ENCODE results near the gene DNAJC5.
"Not testable (repeated sequence)": the region's sequence is repeated elsewhere in the genome, so short reads cannot be mapped to it uniquely, and the experiment has no call there.

DNAJC5 gene

DNA sequence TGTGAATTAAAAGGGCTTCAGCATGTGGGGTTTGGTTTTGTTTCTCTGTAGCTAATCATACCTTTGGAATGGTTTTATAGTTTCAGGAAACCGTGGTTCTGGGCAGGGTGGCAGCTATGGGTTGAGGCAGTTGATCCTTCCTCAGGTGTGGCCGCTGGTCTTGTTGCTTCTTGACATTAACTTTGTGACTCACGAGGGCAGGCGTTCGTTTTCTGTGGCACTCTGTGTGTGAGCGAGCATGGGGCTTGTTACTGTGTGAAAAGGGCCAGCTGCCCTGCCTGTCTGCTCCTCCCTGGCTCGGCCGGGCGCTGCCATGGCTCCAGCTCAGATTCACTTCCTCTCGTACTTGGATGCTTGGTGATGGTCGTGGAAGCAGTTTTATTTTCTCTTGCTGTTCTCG, 16.2 kb downstream of the DNAJC5 start:
- no peak for DNase-seq (ENCODE audit: low read depth)

DNA sequence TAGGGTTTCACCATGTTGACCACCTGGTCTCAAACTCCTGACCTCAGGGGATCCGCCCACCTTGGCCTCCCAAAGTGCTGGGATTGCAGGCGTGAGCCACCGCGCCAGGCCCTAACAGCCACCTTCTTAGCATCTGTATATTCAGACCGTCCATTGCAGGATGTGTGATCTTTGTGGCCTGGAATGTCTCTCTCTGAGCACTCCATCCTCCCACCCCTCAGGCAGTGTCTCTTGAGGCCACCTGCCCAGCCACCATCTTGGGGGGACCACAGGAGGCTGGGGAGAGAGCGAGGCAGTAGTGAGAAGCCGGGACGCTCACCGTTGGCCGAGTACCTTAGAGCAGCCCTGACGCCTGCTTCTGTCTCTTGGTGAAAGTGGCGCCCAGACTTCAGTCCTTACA, 18.8 kb downstream of the DNAJC5 start:
- DNase-seq (ENCODE audit: low read depth) = no peak

DNA sequence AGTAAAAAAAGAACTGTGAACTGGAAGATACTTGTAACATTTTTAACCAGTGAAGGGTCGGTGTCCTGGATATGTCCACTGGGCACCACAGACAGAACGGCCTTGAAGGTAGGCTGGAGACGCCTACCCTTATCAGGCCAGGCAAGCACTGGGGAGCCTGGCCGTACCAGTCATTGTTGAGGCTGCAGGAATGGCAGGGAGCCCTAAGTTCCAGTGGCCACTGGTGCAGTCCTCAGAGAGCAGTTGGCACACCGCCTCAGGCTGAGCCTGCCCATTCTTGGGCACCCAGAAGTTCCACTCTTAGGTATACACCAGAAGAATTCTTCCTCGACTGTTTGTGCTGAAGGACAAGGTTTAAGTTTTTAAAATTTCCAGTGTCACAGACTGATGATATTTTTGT, 20.5 kb downstream of the DNAJC5 start:
- no peak for DNase-seq (ENCODE audit: low read depth)

DNA sequence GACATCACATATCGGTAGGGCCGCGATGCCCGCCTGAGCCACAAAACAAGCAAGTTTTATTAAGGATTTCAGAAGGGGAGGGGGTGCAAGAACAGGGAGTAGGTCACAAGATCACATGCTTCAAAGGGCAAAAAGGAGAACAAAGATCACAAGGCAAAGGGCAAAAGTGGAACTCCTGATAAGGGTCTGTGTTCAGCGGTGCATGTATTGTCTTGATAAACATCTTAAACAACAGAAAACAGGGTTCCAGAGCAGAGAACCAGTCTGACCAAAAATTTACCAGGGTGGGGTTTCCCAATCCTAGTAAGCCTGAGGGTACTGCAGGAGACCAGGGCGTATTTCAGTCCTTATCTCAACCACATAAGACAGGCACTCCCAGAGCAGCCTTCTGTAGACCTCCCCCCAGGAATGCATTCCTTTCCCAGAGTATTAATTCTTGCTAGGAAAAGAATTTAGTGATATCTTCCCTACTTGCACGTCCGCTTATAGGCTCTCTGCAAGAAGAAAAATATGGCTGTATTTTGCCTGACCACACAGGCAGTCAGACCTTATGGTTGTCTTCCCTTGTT, 21.5 kb downstream of the DNAJC5 start:
- DNase-seq (ENCODE audit: low read depth) = not testable (repeated sequence)

DNA sequence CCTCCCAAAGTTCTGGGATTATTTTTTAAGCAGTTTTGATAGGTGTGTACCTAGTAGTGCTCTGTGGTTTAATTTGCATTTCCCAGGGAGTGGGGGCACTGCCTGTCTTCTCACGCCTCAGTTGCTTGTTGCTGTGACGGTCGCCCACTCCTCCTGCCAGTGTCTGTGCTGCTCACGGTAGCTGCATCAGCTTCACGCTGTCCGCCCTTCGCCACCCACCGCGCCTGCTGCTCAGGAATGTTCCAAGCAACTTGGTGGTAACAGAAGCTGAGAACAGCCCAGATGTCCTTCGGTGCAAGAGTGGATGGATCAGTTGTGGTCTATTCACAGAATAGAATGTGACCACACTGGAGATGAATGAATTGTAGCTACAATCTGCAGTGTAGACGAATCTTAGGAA, 22.9 kb downstream of the DNAJC5 start:
- no peak for DNase-seq (ENCODE audit: low read depth)

DNA sequence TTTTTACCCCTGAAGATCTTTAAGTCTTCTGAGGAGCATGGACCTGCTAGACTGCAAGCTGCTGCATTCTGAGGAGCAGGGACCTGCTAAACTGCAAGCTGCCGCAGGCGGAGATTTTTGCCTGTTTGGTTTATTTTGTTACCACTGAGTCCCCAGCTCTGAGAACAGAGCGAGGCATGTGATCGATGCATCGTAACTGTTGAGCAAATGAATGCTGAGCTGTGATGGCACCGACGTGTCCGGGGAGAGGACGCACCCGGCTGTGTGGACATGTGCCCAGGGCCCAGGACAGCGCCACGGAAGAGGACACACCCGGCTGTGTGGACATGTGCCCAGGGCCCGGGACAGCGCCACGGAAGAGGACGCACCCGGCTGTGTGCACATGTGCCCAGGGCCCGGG, 24.2 kb downstream of the DNAJC5 start:
- no peak for DNase-seq (ENCODE audit: low read depth)

DNA sequence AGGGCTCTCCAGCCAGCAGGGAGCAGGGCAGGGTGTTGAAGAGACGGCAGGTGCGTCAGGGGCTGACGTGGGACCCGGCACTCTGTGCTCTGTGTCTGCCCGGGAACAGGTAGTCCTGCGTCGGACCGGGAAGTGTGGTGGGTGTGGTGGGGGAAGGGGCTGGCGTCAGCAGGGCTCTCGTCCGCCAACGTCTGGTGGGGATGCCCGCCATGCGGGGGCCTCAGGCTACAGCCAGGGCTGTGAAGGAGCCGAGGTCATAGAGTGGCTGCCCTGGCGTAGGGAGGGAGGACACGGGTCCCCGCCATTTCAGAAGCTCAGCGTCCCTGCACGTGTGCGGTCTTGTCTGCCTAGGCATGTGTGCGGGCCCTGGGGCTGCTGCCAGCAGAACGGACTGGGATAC, 25.3 kb downstream of the DNAJC5 start:
- no peak for DNase-seq (ENCODE audit: low read depth)

DNA sequence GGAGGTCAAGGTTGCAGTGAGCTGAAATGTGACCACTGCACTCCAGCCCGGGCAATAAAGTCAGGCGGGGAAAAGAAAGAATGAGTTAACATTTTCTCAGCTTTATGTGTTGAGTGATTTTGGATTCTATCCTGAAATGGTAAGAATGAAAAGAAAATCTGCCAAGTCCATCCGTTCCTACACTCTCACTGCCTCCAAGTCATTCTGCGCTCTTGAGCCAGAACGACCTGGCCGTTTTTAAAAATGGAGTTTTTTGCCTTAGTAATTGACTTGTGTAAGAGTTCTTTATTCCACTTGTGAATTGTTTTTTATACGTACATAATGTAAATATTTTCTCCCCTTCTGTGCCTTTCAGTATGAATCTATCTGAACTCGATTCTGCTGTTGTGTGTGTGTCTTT, 28.7 kb downstream of the DNAJC5 start:
- DNase-seq (ENCODE audit: low read depth) = no peak

DNA sequence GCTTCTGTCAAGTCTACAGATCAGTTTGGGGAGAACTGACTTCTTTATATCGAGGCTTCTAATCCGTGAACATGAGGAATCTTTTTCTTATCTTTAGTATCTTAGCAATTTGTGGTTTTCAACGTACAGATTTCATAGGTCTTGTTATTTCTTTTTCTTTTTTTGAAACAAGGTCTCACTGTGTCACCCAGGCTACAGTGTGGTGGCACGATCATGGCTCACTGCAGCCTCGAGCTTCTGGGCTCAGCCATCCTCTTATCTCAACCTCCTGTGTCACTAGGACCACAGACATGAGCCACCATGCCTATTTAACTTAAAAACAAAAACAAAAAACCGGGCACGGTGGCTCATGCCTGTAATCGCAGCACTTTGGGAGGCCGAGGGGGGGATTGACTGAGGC, 29.3 kb downstream of the DNAJC5 start:
- no peak for DNase-seq (ENCODE audit: low read depth)

DNA sequence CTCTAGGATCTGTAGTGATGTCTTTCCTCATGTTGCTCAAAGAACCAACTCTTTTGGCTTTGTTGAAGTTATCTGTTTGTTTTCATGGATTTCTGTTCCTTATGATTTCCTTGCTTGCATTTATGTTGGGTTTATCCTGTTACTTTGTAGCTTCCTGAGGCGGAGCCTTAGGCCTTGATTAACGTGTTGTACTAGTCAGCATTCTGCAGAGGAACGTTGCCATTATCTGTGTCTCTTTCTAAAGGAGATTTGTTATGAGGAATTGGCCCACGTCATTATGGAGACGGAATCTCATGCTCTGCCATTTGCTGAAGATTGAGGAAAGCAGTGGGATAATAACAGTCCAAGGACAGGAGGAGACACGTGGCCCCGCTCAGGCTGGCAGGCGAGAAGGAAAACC, 31.4 kb downstream of the DNAJC5 start:
- DNase-seq (ENCODE audit: low read depth) = no peak

DNA sequence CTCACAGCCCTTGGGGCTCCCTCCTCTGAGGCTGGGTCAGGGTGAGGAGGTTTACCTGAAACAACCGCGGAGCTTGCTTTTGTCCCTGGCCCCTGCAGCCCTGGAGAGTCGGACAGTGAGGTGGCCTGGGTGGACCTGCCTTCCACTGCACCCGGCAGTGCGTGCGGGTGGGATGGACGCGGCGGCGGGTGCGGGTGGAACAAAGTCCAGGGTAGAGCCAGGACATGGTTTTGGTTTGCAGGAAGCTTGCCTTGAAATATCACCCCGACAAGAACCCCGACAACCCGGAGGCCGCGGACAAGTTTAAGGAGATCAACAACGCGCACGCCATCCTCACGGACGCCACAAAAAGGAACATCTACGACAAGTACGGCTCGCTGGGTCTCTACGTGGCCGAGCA, 34.1 kb downstream of the DNAJC5 start:
- no peak for DNase-seq (ENCODE audit: low read depth)

DNA sequence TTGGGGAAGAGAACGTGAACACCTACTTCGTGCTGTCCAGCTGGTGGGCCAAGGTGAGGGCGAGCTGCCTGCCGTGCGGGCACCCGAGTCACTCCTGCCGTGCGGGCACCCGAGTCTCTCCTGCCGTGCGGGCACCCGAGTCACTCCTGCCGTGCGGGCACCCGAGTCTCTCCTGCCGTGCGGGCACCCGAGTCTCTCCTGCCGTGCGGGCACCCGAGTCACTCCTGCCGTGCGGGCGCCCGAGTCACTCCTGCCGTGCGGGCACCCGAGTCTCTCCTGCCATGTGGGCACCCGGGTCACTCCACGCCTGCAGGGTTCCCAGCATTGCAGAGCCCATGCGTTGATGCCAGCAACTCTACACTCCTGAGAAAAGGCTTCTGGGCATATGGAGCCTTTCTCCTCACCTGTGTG, 34.6 kb downstream of the DNAJC5 start:
- not testable (repeated sequence) for DNase-seq (ENCODE audit: low read depth)

DNA sequence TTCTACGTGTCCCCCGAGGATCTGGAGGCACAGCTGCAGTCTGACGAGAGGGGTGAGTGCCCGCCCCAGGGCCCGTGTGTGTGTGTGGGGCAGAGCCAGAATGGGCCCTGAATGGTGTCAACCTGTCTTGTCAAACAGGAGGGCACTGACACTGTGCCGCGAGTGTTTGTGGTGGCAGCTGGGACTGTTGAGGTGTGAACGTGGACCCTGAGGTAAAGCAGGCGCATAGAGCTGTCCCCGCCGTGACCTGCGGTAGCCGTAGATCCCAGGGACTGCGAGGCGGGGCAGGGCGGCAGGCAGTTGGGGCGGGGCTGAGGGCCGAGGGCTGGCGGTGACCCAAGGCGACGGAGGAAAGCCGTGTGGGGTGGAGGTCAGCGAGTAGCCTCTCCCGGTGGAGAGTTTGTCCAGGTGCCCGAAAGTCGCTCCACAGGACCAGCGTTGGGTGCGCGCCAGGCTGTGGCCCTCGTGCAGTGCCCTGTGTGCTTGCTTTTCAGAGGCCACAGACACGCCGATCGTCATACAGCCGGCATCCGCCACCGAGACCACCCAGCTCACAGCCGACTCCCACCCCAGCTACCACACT, 36.1 kb downstream of the DNAJC5 start:
- DNase-seq (ENCODE audit: low read depth) = no peak

DNA sequence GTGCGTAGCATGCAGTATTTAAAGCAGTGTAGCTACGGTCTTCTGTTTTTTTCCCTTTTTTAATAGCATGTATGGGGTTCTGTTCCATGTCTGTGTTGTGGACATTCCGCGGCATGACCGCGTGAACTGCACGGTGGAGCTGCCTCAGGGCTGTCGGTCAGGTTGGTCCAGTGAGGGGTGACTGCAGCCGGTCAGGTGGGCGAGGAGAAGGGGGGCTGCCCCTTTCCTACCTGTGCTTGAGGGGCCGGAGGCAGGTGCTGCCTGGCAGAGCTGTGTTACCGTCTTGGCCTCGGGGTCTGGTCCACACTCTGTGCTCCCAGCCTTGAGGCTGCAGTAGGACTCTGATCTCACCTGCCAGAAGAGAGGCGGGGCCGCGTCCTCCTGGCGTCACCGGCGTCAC, 36.8 kb downstream of the DNAJC5 start:
- DNase-seq (ENCODE audit: low read depth) = no peak

DNA sequence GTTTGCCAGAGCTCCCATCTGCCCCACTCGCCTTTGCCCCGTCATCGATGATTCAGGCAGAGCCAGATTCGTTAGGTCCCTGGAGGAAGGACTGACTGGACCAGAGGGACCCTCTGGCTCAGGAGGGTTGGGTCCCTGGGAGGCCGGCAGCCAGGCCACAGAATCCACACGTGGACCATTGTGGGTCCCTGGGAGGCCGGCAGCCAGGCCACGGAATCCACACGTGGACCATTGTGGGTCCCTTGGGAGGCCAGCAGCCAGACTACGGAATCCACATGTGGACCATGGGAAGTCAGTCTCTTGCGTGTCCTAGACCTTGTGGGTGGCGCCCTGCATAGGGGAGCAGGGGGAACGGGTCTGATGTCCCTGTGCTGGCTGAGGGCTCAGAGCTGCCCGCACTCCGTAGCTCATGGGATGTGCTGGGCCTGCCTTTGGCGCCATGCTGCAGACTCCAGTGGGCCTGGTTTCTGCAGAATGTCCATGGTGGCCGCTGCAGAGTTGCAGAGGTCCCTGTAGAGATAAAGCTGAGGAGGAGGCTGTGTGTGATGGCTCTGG, 37.8 kb downstream of the DNAJC5 start:
- DNase-seq (ENCODE audit: low read depth) = no peak

DNA sequence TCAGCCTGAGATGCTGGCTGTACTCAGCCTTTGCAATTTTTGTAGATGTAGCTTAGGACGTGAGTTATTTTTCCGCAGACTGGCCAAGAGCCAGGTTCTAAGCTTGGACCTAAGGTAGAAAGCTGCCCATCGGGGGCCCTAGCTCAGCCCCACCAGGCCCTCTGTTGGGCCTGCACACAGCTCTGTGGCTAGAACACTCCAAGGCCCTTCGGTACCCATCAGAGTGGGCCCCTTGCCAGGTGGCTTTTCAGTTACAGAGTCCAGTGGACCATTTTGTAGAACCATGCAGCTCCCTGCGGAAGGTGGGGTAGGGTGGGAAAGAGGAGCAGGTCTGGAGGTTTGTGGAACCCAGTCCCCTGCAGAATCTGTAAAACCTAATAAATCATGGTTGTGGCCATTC, 38.7 kb downstream of the DNAJC5 start:
- no peak for DNase-seq (ENCODE audit: low read depth)

DNA sequence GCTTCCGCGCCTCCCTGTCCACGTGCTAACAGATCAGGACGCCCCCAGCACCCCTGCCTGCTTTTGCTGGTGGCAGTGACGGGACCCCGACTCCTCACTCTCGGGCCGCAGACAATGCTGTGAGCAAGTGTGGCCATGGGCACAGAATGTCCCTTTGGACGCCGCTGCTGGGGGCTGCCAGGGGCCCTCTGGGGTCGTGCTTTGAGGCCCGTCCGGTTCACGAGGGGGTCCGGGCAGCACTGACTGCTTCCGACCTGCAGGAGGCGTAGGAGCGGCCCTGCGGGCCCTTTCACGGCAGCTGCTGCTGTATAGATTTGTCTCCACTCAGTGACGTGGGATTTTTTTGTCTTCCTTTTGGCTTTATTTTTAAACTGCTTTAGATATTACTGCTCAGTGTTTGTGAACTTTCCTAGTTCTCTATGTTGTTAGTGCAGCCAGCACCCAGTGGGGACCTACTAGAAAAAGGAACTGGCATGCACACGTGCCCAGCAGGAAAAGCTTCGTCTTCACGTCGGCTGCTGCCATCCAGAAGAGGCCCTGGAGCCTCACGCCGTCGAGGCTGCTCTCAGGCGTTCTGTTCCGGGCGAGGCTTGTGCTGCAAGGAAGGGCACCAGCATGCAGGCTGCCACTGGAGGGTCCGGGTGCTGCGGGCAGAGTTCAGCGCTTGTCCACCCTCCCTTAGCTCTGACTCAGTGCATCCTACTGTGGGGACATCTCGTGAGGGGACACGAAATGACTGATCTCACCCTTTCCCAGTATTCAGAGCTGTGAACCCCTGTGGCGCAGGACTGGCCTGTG, 39.5 kb downstream of the DNAJC5 start:
- DNase-seq (ENCODE audit: low read depth) = no peak

DNA sequence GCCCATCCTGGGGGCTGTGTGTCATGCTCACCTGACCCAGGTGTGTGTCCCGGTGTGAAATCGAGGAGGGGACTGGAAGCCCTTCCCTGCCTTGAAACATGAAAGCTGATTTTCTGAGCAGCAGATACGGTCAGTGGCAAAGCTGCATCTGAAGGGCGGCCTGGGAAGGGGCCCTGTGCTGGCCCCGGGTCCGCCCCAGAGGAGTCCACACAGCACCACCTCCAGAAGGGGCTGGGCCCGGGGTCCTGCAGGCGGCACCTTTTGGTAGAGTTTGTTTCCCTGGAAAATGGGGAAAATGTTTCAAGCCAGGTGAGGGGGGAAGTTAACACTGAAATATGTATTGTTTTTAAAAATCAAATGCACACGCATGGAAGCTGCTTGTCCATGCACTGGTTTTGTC, 40.5 kb downstream of the DNAJC5 start:
- DNase-seq (ENCODE audit: low read depth) = no peak

DNA sequence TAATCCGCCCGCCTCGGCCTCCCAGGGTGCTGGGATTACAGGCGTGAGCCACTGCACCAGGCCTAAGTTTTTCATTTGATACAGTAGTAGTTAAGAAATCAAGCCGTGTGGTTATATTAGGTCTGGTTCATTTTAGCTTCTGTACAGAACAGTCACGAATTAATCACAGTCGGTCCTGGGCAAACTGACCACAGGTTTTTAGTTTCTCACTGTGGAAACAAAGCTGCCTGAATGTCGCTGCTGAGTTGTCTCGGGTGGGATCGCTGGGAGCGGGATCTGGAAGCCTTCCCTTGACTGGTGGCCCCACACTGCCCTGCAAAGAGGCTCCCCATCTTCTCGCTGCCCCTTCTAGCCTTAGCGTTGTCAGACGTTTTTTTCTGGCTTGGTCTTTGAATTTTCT, 42.7 kb downstream of the DNAJC5 start:
- DNase-seq (ENCODE audit: low read depth) = no peak

DNA sequence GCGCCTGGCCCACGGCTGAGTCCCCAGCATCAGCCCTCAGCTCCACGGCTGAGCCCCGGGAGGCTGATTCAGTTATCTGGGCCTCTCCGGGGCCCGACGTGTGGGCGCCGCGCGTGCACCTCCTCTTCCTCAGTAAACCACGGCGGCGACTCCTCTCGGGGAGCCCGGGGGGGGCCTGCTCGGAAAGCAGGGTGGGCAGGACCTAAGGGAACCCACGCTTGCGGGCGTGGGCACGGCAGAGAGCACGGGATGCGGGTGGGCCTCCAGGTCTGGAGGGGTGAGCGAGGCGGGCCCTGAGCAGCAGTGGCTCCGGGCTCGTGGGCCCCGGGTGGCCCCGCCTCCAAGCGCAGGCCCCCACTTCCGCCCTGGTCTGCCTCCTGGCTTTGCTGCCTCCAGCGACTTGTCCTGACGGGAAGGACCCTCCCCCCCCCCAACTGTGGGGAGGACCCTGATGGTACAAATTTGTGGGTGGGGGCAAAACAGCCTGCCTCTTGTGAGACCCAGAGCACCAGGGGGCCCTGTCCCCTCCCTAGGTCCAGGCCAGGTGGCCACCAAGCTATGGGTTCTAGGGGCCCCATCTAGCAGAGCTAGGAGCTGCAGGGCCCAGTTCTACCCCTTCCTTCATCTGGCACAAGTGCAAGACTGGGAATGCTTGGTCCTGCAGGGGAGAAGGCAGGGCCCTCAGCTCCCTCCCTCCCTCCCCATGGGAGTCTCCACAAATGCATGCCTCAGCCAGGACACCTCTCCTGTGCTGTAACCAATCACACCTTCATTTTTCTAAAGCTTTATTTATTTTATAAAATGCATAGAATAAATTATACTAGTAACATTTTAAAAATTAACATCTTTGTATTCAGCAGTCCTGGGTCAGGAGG, 44.4 kb downstream of the DNAJC5 start:
- DNase-seq (ENCODE audit: low read depth) = no peak

DNA sequence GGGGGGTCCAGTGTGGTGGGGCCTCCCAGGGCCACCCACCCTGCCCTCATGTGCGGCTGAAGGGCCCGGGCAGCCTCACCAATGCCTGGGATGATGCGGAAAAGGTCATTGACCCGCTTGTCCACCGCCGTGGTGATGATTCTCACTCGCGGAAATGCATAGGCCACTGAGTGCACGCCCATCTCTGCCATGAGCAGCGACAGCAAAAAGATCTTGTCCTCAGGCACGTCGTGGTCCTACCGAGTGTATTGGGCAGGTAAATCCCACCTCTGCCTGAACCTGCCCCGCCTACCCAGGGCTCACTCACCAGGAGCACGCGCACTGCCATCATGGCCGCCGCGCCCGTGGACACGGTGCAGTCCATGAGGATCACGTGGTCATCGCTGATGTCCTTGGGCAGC, 45.1 kb downstream of the DNAJC5 start:
- DNase-seq (ENCODE audit: low read depth) = no peak

DNA sequence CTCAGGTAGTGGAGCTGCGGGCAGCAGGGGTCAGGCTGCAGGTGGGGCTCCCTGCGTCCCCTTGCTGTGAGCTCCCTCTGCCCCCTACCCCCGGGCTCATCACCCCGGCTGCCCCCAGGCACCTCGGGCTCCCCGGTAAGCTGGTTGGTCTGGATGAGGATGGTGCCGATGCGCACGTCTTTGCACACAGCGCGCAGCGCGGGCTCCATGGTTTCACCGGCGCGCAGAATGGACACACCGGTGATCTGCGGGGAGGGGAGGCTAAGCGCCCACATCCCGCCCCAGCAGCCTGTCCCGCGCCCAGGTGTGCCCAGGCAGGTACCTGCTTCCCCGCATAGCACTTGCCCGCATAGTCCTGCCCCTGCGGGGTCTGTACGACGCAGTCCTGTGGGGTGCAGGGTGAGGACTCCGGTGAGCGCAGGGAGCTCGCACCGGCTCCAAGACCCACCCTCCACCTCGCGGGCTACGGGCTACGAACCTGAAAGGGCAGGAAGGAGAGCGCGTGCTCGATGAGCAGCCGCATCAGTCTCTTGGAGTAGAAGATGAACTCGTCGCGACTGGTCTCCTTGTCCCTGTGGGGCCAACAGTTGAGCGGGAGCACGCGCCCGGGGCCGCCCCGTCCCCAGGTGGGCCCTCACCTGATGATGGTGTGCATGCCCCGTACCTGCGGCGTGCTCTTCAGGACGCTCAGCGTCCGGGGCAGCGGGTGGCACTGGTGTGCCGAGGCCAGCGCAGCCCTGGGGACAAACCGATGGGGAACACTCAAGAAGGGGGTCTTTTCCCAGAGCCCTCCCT, 45.7 kb downstream of the DNAJC5 start:
- DNase-seq (ENCODE audit: low read depth) = no peak
